ENCODE results near the gene NDRG3. TPM values are rescaled to one million over a fixed set of nuclear protein-coding genes. Genes with fewer than 3 reads are reported as not detected.

The NDRG3 gene
- total and polyA plus RNA-seq, 2 donors (not counting 3 experiments of a cell fraction or from before 2014, with no cell fraction given): 25.7 to 27.7 TPM

GRCh38 chr20:36736451-36737182, 9.3 kb downstream of the NDRG3 start:
- H3K27me3 ChIP-seq (ENCODE audit: control insufficient read depth in 2 of 2, insufficient read depth in 2 of 2, low read length in 2 of 2): no peaks in the 10 kb centered on the region
- ChIA-PET CTCF (interaction anchor here (1.0 to 2.2 kb wide), 8 partner anchors 8 to 183 kb away, joined by 3 to 10 read pairs (median 4); partner anchors contain the start of gene DSN1), POLR2A (no interaction called here)
- FAIRE-seq (no peak), DNase-seq (ENCODE audit: low read depth, low spot score) (no peak)
- H3K4me1 ChIP-seq (ENCODE audit: control insufficient read depth, extremely low read depth, insufficient read depth, low read length): no peaks in the 10 kb centered on the region
- no peak overlapping the region for H3K27ac ChIP-seq (ENCODE audit: insufficient read depth, low read depth, low read length)
- TF ChIP-seq MAX (IDR thresholded peaks at IDR 0.05; ENCODE audit: insufficient read depth, insufficient read length) (no peak), POLR2AphosphoS5 (IDR thresholded peaks at IDR 0.05; ENCODE audit: insufficient read depth, low read depth, low read length) (no peak), POLR2A (IDR thresholded peaks at IDR 0.05; ENCODE audit: low read depth, low read length) (no peak)
- no TSS peak for BruUV-seq (replicated peaks)
- intact Hi-C loops (cut with micrococcal nuclease) (no loop called here), dilution Hi-C loops (cut with MboI; ENCODE audit: extremely low pct_ligation_motif_present, low sequenced_read_pairs) (no loop called here)
- no peaks in the 10 kb centered on the region for H3K9me1 ChIP-seq (replicated peaks; ENCODE audit: control insufficient read depth, extremely low read depth, insufficient read depth, low read length)
- no peaks in the 10 kb centered on the region for H3K36me3 ChIP-seq (ENCODE audit: control insufficient read depth in 2 of 2, extremely low read depth in 1 of 2, insufficient read depth in 2 of 2, low read length in 2 of 2)
- H3K9me3 ChIP-seq (replicated peaks; ENCODE audit: control insufficient read depth, insufficient read depth, low read length): no peaks in the 10 kb centered on the region
- H3K4me2 ChIP-seq (ENCODE audit: insufficient read depth, low read length): no peak overlapping the region
- H2AFZ ChIP-seq (ENCODE audit: low read depth, low read length): no peak overlapping the region
- H3K9ac ChIP-seq (replicated peaks; ENCODE audit: extremely low read depth, insufficient read depth, low read length): no peak overlapping the region
- no peaks in the 10 kb centered on the region for H4K20me1 ChIP-seq (replicated peaks; ENCODE audit: control insufficient read depth, extremely low read depth, insufficient read depth, low read length)
- H3K79me2 ChIP-seq (ENCODE audit: control insufficient read depth, insufficient read depth, low read length): no peaks in the 10 kb centered on the region
- no peak overlapping the region for H3K4me3 ChIP-seq (replicated peaks in 1 of 3; ENCODE audit: insufficient read depth in 1 of 3, low read depth in 1 of 3, low read length in 3 of 3)

- H3K4me2 ChIP-seq (ENCODE audit: insufficient read depth, low read length): no peak overlapping the region
- H3K36me3 ChIP-seq (ENCODE audit: control insufficient read depth in 2 of 2, extremely low read depth in 1 of 2, insufficient read depth in 2 of 2, low read length in 2 of 2): no peaks in the 10 kb centered on the region
- no peak for DNase-seq (ENCODE audit: low read depth, low spot score)
- no peak overlapping the region for H2AFZ ChIP-seq (ENCODE audit: low read depth, low read length)
- TF ChIP-seq POLR2A (IDR thresholded peaks at IDR 0.05; ENCODE audit: low read depth, low read length): no peak
- TF ChIP-seq POLR2AphosphoS5 (IDR thresholded peaks at IDR 0.05; ENCODE audit: insufficient read depth, low read depth, low read length): no peak
- TF ChIP-seq JUN (IDR thresholded peaks at IDR 0.05; ENCODE audit: borderline replicate concordance, insufficient read depth, insufficient read length, low read depth): no peak
- TF ChIP-seq EZH2 (IDR thresholded peaks at IDR 0.05; ENCODE audit: borderline replicate concordance, low read depth, low read length, severe bottlenecking): no peak
- no peak for TF ChIP-seq GATA2 (IDR thresholded peaks at IDR 0.05; ENCODE audit: insufficient read depth, insufficient read length, low read depth, low read length)
- no peak for TF ChIP-seq MYC (IDR thresholded peaks at IDR 0.05; ENCODE audit: low read depth, low read length)
- TF ChIP-seq FOS (IDR thresholded peaks at IDR 0.05; ENCODE audit: borderline replicate concordance, insufficient read depth, low read length): no peak
- no peak for TF ChIP-seq MAX (IDR thresholded peaks at IDR 0.05; ENCODE audit: insufficient read depth, insufficient read length)
- no peak for TF ChIP-seq CTCF (IDR thresholded peaks at IDR 0.05; ENCODE audit: extremely low read depth in 1 of 2, insufficient read depth in 1 of 2, low read depth in 1 of 2, low read length in 2 of 2)
- no peaks in the 10 kb centered on the region for H3K4me1 ChIP-seq (ENCODE audit: control insufficient read depth, extremely low read depth, insufficient read depth, low read length)
- no peak overlapping the region for H3K9ac ChIP-seq (replicated peaks; ENCODE audit: extremely low read depth, insufficient read depth, low read length)
- no peaks in the 10 kb centered on the region for H3K9me1 ChIP-seq (replicated peaks; ENCODE audit: control insufficient read depth, extremely low read depth, insufficient read depth, low read length)
- H4K20me1 ChIP-seq (replicated peaks; ENCODE audit: control insufficient read depth, extremely low read depth, insufficient read depth, low read length): no peaks in the 10 kb centered on the region
- dilution Hi-C loops (cut with MboI; ENCODE audit: extremely low pct_ligation_motif_present, low sequenced_read_pairs): no loop called here
- H3K27me3 ChIP-seq (ENCODE audit: control insufficient read depth in 2 of 2, insufficient read depth in 2 of 2, low read length in 2 of 2): no peaks in the 10 kb centered on the region
- H3K79me2 ChIP-seq (ENCODE audit: control insufficient read depth, insufficient read depth, low read length): no peaks in the 10 kb centered on the region
- H3K27ac ChIP-seq (ENCODE audit: insufficient read depth, low read depth, low read length): no peak overlapping the region
- ChIA-PET CTCF (interaction anchor here (0.7 to 2.0 kb wide), 3 partner anchors 22 to 76 kb away, joined by 3 to 6 read pairs (median 3); no protein-coding TSS in a partner anchor), POLR2A (no interaction called here)
- no peak for FAIRE-seq
- no TSS peak for BruUV-seq (replicated peaks)
- intact Hi-C loops (cut with micrococcal nuclease): no loop called here
- H3K4me3 ChIP-seq (replicated peaks in 1 of 3; ENCODE audit: insufficient read depth in 1 of 3, low read depth in 1 of 3, low read length in 3 of 3): no peak overlapping the region
- H3K9me3 ChIP-seq (replicated peaks; ENCODE audit: control insufficient read depth, insufficient read depth, low read length): no peaks in the 10 kb centered on the region
Observed at GRCh38 chr20:36732456-36732855, 13.4 kb downstream of the NDRG3 start.
